ENCODE results near the gene FAM50A. TPM values are rescaled to one million over a fixed set of nuclear protein-coding genes. Genes with fewer than 3 reads are reported as not detected.
A peak's percentile ranks its signal among the peaks of the same experiment; 100 is the strongest.

The FAM50A gene
- total RNA-seq, 4 donors from 2014 or later = 39.9 to 130 (median 52.0) TPM

DNA sequence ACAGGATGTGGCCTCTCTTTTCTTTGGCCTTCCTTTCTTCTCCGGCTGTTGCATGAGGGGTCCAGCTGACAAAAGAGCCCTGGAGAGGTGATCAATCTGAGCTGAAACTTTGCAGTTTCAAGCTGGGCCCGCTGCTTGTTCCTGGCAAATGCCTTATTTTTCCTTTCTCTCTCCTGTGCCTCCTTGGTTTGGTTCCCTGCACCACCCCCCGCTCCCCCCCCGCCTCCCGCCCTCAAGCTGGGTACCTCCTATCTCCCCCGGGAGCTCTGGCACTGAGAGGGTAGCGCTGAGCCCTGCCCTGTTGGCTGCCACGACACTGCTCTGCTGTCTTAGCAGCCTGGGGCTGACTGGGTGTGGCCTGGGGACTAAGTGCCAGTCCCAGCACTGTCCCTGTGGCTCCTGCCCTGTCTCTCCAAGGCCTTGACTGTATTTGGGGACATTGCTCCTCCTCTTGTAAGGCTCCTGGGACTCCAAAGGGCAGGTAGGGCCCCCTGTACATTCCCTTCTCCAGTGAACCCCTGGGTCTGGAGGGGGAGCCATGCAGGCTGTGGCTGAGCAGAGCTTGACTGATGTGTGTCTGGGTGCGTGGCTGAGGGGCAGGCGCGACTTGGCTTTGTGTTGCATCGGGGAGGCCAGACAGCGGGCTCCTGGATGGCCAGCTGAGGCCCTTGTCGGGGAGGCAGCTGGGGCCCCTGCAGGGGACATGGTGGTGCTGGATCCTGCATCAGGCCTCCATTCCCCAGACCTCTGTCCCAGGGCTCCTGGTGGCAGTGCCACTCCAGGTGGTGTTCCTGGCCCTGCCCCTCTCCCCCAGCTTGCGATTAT, 15.2 kb downstream of the FAM50A start:
- Histone ChIP-seq H3K36me3 (no peaks in the 10 kb centered on the region), H3K9me3 (no peaks in the 10 kb centered on the region), H3K4me3 (peak overlapping the region; percentile 56 to 78 (median 62)), H3K4me1 (peaks cover 2 to 9% (median 6%) of the 10 kb centered on the region in 4 donors), H3K27ac (peak overlapping the region; percentile 65 to 91 (median 80)), H3K27me3 (no peaks in the 10 kb centered on the region)
- DNase-seq = peak; percentile 53
- 0 to 41% methylated on average over 1 to 8 of the region's 15 CpGs for WGBS, 2 donors (ENCODE audit: low coverage in 1 of 2)
- intact Hi-C loops (cut with DNase I; ENCODE audit: low total_unique reads) = no loop called here
- peak; percentile 18 for TF ChIP-seq POLR2A (IDR thresholded peaks at IDR 0.05)
- TF ChIP-seq, protein P1, sequence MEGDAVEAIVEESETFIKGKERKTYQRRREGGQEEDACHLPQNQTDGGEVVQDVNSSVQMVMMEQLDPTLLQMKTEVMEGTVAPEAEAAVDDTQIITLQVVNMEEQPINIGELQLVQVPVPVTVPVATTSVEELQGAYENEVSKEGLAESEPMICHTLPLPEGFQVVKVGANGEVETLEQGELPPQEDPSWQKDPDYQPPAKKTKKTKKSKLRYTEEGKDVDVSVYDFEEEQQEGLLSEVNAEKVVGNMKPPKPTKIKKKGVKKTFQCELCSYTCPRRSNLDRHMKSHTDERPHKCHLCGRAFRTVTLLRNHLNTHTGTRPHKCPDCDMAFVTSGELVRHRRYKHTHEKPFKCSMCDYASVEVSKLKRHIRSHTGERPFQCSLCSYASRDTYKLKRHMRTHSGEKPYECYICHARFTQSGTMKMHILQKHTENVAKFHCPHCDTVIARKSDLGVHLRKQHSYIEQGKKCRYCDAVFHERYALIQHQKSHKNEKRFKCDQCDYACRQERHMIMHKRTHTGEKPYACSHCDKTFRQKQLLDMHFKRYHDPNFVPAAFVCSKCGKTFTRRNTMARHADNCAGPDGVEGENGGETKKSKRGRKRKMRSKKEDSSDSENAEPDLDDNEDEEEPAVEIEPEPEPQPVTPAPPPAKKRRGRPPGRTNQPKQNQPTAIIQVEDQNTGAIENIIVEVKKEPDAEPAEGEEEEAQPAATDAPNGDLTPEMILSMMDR (IDR thresholded peaks at IDR 0.05) = no peak
- in situ Hi-C loops (cut with MboI; ENCODE audit: low pct_ligation_motif_present in 1 of 4, low pct_unique_long_range_greater_than_20kb in 1 of 4, low sequenced_read_pairs in 3 of 4) = no loop called here

DNA sequence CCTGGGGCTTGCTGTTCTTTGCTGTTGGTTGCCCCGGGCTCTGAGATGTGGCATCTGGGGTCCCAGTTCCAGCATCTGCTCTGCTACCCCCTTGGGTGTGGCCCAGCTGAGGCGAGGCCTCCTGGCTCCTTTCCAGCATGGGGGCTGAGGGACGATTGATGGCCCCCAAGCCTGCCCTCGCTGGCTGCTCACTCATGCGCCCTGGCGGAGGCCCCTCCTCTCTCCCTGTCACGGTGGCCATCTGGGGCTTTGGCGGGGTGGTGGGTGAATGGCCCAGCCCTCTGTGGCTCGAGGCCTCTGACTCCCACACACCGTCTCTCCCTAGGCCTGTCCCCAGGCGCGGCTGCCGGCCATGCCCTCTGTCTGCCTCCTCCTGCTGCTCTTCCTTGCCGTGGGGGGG, 15.9 kb downstream of the FAM50A start:
- intact Hi-C loops (cut with DNase I; ENCODE audit: low total_unique reads) (no loop called here), in situ Hi-C loops (cut with MboI; ENCODE audit: low pct_ligation_motif_present in 1 of 4, low pct_unique_long_range_greater_than_20kb in 1 of 4, low sequenced_read_pairs in 3 of 4) (no loop called here)
- no peak for DNase-seq
- no peaks in the 10 kb centered on the region for H3K36me3 ChIP-seq
- no peaks in the 10 kb centered on the region for H3K9me3 ChIP-seq
- WGBS, 2 donors (ENCODE audit: low coverage in 1 of 2) = 70% methylated on average over 11 of the region's 14 CpGs; no CpG with 5 or more reads in 1 of the 2 donors
- TF ChIP-seq, protein P1 (IDR thresholded peaks at IDR 0.05) = no peak
- TF ChIP-seq POLR2AphosphoS5 (IDR thresholded peaks at IDR 0.05) (no peak), EP300 (IDR thresholded peaks at IDR 0.05; ENCODE audit: low read depth) (no peak), POLR2A (IDR thresholded peaks at IDR 0.05) (no peak)
- H3K27ac ChIP-seq = peak overlapping the region in 2 of 4 donors; percentile 81 to 91
- H3K4me1 ChIP-seq = peaks cover 2 to 9% (median 6%) of the 10 kb centered on the region in 4 donors
- H3K4me3 ChIP-seq = peak overlapping the region in 1 of 4 donors; percentile 60
- H3K27me3 ChIP-seq = no peaks in the 10 kb centered on the region

DNA sequence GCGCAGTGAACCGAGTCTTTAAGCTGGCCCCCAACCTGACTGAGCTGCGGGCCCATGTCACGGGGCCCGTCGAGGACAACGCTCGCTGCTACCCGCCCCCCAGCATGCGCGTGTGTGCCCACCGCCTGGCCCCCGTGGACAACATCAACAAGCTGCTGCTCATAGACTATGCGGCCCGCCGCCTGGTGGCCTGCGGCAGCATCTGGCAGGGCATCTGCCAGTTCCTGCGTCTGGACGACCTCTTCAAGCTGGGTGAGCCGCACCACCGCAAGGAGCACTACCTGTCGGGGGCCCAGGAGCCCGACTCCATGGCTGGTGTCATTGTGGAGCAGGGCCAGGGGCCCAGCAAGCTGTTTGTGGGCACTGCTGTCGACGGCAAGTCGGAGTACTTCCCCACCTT, 16.4 kb downstream of the FAM50A start:
- Histone ChIP-seq H3K4me1 (peaks cover 2 to 9% (median 6%) of the 10 kb centered on the region in 4 donors), H3K27me3 (no peaks in the 10 kb centered on the region), H3K9me3 (no peaks in the 10 kb centered on the region), H3K36me3 (no peaks in the 10 kb centered on the region), H3K27ac (no peak overlapping the region), H3K4me3 (no peak overlapping the region)
- in situ Hi-C loops (cut with MboI; ENCODE audit: low pct_ligation_motif_present in 1 of 4, low pct_unique_long_range_greater_than_20kb in 1 of 4, low sequenced_read_pairs in 3 of 4) = no loop called here
- WGBS, 2 donors (ENCODE audit: low coverage in 1 of 2) = 94% methylated on average over 26 of the region's 26 CpGs; no CpG with 5 or more reads in 1 of the 2 donors
- TF ChIP-seq POLR2AphosphoS5 (IDR thresholded peaks at IDR 0.05) (no peak), EP300 (IDR thresholded peaks at IDR 0.05; ENCODE audit: low read depth) (no peak), POLR2A (IDR thresholded peaks at IDR 0.05) (no peak)
- TF ChIP-seq, protein P1 (IDR thresholded peaks at IDR 0.05) = no peak
- no peak for DNase-seq
- intact Hi-C loops (cut with DNase I; ENCODE audit: low total_unique reads) = no loop called here

DNA sequence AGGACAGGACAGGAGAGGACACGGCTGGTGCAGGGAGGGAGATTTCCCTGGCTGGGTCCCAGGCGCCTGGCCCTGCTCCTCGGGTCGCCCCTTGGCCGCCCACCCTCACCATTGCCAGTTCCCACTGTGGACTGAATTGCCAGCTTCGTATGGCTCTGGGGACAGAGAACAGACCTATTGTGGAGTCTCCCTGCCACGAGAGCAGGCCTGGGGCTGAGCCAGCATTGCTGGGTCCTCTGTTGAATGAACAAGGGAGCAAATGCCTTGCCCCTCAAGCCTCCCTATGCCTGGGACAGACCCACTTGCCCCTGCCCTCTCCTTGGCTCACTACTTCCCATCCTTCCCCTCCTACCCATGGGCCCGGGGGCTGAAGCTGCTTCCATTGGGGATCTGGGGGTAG, 18.5 kb downstream of the FAM50A start:
- in situ Hi-C loops (cut with MboI; ENCODE audit: low pct_ligation_motif_present in 1 of 4, low pct_unique_long_range_greater_than_20kb in 1 of 4, low sequenced_read_pairs in 3 of 4) = no loop called here

More for the DNA sequence above, 18.5 kb downstream of the FAM50A start:
- no peaks in the 10 kb centered on the region for H3K27me3 ChIP-seq
- no peaks in the 10 kb centered on the region for H3K36me3 ChIP-seq
- H3K4me1 ChIP-seq = peaks cover 2 to 9% (median 6%) of the 10 kb centered on the region in 4 donors
- DNase-seq = no peak
- intact Hi-C loops (cut with DNase I; ENCODE audit: low total_unique reads) = no loop called here
- no peak overlapping the region for H3K4me3 ChIP-seq
- no peaks in the 10 kb centered on the region for H3K9me3 ChIP-seq
- WGBS, 2 donors (ENCODE audit: low coverage in 1 of 2) = 78% methylated on average over 8 of the region's 8 CpGs; no CpG with 5 or more reads in 1 of the 2 donors
- no peak for TF ChIP-seq EP300 (IDR thresholded peaks at IDR 0.05; ENCODE audit: low read depth)
- TF ChIP-seq POLR2AphosphoS5 (IDR thresholded peaks at IDR 0.05) = no peak
- TF ChIP-seq, protein P1 (IDR thresholded peaks at IDR 0.05) = no peak
- no peak for TF ChIP-seq POLR2A (IDR thresholded peaks at IDR 0.05)
- H3K27ac ChIP-seq = no peak overlapping the region
